ENCODE data around the gene DPP3.
"Not testable (repeated sequence)": the region's sequence is repeated elsewhere in the genome, so short reads cannot be mapped to it uniquely, and the experiment has no call there.

- TF ChIP-seq CTCF (IDR thresholded peaks at IDR 0.05; ENCODE audit: low read length); EZH2 (optimal IDR thresholded peaks at IDR 0.05; ENCODE audit: low read depth, low read length); EZH2phosphoT487 (IDR thresholded peaks at IDR 0.05; ENCODE audit: low read length): not testable (repeated sequence)
Measured at GRCh38 chr11:66544952-66545351, 64.7 kb downstream of the DPP3 start.
